RPMI7951 (cell line): ENCODE measurements around the gene B3GALT4. TPM values are rescaled to one million over a fixed set of nuclear protein-coding genes. Genes with fewer than 3 reads are reported as not detected.
"Not testable (repeated sequence)": the region's sequence is repeated elsewhere in the genome, so short reads cannot be mapped to it uniquely, and the experiment has no call there.

ENCODE experiments used
- DNase-seq: peaks from one replicate; pipeline ENCODE4 v3.0.0-alpha.2; 2012; ENCODE audit warnings: low read depth
- total RNA-seq: library from RNA; depleted of rRNA; stranded (reverse); fragments of >200 nt; shearing (Covaris generic); gene quantifications from 2 replicates; pipeline ENCODE4 v1.2.3, GENCODE V29; 2014; rRNA removed

Gene B3GALT4, protein sequence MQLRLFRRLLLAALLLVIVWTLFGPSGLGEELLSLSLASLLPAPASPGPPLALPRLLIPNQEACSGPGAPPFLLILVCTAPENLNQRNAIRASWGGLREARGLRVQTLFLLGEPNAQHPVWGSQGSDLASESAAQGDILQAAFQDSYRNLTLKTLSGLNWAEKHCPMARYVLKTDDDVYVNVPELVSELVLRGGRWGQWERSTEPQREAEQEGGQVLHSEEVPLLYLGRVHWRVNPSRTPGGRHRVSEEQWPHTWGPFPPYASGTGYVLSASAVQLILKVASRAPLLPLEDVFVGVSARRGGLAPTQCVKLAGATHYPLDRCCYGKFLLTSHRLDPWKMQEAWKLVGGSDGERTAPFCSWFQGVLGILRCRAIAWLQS
- 2.0 TPM in 2 replicates for total RNA-seq

DNA sequence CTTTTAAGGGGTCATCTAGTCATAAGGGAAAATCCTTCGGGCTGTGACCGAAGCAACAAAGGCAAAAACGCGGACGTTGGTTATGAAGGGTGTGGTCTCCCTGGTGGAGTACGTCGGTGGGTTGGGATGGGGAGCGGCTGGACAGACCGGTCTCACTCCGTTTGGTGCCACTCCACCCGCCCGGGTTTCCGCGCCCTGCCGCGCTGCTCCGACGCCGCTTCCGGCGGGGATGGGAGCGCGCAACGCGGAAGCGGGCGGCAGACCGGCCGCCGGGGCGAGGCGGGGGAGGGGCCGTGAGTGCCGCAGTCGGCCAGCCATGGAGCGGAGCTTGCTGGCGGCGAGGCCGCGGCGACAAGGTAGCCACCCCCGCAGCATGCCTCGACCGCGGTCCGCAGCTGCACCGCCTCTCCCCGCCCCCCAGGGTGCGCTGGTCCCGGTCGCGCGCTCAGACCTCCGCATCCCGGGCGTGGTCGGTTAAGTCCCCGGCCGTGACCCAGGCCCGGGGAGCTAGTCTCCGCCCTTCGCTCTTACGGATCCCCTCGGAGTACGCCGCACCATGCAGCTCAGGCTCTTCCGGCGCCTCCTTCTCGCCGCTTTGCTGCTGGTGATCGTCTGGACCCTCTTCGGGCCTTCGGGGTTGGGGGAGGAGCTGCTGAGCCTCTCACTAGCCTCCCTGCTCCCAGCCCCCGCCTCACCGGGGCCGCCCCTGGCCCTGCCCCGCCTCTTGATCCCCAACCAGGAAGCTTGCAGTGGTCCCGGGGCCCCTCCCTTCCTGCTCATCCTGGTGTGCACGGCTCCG lies at the start of gene B3GALT4:
Gene B3GALT4, plus strand, starts transcription at position 260 of the 799 bp plus-strand sequence. Its CDS starts 297 bp downstream, at position 557.
- peak; percentile 67 for DNase-seq

DNA sequence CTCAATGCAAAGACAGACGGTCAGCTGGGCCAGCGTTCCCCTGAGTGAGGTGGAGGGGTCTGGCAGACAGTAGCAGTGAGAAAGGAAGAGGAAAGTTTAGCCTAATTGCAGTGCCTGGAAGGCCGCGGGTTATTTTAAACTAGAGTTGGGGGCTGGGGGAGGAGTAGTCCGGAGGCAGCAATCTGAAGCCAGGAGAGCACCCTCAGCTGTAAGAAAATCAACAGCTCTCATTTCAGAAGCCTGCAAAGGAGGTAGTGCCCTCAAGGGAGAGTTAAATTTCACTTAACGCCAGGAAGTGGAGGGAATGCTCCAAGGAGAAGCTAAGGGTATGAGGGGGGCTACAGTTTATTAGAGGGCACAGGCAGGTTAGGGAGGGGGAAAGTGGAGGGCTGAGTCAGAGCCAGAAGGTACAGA lies 41.7 kb upstream of the B3GALT4 start:
- no peak for DNase-seq

DNA sequence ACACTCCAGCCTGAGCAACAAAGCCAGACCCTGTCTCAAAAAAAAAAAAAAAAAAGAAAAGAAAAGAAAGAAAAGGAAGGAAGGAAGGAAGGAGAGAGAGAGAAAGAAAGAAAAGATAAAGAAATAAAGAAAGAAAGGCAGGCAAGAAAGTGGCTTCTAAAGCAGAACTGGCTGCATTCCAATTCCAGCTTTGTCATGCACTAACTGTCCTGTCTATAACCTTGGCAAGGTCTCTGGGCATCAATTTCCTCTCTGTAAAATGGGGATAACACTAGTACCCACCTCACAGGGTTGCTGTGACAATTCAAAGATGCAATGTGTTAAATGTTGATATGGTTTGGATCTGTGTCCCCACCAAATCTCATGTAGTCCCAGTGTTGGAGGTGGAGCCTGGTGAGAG lies 40.6 kb upstream of the B3GALT4 start:
- no peak for DNase-seq

DNA sequence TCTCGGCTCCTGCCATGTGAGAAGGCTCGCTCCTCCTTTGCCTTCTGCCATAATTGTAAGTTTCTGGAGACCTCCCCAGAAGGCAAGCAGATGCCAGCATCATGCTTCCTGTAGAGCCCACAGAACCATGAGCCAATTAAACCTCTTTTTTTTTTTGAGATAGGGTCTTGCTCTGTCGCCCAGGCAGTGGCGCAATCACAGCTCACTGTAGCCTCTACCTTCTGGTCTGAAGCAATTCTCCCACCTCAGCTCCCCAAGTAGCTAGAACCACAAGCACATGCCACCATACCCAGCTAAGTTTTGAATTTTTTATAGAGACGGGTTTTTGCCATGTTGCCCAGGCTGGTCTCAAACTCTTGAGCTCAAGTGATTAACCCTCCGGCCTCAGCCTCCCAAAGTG lies 40.1 kb upstream of the B3GALT4 start:
- no peak for DNase-seq

DNA sequence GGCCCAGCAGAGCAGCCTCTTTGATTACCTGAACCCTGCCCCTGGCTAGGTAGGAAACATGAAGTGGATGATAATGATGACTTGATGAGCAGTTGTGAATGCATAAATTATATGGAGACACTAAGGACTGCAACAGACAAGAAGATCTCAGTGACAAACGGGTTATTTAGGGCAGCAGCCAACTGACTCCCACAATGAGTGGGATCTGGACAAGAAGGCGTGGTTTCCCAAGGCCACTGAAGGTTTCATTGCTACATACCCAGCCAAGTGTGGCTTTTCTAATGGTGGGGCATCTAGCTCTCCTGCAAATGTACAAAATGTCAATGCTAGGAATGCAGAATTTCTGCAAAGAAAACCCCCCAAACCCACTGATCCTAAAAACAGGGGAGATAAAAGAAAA lies 39.2 kb upstream of the B3GALT4 start:
- DNase-seq: no peak

DNA sequence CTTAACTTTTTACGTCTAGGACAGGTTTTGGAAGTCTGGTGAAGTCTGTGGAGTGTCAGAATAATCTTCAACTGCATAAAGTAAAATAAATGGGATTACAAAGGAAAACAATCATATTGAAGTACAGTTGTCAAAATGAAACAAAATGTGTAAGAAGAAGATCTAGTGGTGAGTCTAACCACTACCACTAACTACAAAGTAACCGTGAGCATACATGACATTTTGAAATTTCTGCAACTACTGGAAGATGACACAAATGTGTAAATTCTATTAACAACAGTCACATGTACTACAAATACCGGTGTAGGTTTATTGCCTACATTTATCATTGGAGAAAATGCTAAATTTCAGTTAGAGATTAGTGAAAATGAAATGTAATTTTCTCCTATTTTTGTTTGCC lies 35.0 kb upstream of the B3GALT4 start:
- DNase-seq: no peak

DNA sequence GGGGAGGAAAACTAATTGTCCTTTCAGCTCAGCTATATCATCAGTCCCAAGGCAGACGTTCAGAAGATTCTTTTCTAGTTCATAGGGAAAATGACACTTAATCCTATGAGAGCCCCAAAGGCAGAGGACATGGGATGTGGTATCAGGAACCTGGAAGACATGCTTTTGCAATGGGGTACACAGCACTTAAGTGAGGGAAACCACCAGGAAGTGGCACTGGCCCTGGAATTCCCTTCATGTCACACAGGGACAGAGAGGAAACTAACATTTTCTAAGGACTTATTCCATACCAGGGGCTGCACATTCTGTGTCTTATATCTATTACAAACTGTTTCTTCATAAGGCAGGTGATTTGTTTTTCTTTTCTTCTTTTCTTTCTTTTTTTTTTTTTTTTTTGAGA lies 33.4 kb upstream of the B3GALT4 start:
- DNase-seq: no peak

DNA sequence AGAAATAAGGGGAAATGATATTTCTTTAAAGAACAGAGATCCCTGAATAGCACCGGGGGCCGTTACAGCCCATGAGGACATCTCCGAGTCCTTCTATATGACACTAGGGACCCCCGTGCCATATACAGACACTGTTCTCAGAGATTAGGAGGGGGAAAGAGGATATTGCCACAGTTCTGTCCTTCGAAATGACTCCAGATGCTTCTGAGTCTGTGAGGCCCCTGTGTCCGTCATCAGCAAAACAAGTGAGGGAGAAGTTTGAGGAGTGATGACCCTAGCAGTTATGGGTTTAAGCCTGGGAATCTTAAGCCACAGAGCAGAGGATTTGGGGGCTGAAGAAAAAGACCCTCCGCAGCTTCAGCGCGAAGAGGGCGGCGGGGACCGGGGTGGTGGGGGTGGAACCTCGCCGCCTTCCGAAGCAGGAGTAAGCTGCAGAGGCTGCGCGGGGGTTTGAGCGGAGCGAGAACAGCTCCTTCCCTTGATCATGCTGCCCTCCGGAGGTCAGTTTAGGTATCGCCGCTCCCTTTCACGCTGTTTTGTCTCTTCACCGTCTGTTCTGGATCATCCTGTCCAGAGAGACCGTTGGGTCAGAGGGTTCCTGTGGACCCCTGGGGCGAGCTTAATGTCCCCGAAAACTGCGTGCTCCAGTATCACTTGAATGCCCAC lies 28.8 kb upstream of the B3GALT4 start:
- DNase-seq: peak; percentile 81

DNA sequence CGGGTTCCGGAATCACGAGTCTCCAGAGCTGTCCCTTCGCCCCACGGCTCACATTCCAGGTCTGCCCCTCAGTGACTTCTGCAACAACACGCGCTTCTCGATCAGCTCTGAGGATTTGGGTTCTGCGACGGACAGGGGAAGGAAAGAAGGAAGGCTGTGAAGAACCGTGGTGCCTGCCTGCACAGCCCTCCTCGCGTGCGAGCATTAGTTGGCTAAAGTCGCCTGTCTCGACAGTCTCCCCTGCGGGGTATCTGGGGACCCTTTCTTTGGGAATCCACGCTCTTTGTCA lies 28.3 kb upstream of the B3GALT4 start:
- peak; percentile 57 for DNase-seq

DNA sequence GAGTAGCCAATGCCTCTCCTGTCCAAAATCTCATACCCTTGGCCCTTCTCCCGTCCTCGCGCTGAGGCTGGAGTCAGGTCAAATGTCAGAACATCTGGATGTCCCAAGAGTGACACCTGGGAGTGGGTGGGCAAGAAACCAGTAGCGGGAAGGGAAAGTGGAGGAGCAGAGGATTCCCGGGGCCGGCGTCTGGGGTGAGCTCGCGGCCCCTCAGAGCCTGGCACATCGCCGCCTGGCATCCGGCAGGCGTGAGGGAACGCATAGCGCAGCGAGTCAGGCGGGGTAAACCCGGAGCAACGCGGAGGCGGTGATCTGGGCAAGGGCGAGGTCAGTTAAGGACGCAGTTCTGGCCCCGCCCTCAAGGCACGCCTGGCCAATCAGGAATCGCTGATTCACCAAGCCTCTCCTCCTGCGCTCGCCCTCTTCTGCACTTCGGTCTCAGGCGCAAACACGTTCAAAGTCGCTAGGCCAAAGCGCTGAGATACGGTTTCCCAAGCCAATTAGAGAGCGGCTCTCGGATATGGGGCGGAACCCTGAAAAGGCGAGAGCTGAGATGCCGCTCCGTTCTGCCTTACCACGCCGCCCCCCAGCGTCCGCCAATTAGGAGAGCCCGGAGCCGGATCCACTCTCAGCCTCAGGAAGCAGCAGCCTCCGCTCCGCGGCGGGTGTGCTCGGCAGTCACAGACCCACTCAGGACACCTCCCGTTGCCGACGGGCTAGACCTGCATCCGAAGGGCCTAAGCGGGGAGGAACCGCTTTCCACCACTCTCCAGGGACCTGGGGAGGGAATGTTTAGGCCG lies 27.8 kb upstream of the B3GALT4 start:
- DNase-seq: peak; percentile 100

DNA sequence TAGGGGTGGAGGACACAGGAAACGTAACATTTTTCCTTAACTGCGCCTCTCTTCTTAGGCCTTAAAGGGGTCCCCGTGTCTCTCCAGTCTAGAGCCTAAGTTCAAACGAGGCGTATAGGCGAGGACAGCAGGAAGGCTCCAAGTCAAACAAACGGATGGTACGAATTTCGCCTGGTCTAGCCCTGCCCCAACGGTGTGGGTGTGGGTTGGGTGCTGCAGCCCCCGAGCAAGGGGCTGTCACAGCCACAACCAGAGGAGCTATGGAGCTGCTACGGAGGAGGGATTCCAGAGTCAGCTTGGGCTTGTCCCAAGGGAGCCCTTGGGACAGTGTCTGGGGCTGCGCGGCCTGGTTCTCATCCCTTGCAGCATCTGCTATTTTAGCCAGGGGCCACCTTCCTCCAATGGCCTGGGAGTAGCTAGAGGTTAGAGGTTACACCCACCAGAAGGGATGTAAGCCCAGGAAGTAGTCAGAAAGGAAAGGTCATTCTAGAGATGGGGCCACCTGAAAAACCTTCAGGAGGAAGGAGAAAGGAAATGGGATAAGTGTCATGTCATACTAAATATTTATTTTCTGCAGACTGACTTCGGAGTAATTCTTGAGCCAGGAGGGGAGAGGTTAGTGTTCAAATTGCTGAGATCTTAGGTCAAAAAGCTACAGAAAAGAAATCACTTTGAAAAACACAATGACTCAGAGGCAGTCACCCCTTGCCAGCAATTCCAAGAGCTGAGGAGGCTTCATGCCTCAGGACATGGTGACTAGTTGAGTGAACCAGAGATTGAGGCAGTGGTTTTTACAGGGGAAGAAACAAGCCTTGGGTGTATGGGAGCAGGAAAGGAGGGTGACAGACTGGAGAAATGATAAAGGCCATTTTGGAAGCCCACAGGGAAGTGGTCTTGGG lies 26.9 kb upstream of the B3GALT4 start:
- peak; percentile 95 for DNase-seq

DNA sequence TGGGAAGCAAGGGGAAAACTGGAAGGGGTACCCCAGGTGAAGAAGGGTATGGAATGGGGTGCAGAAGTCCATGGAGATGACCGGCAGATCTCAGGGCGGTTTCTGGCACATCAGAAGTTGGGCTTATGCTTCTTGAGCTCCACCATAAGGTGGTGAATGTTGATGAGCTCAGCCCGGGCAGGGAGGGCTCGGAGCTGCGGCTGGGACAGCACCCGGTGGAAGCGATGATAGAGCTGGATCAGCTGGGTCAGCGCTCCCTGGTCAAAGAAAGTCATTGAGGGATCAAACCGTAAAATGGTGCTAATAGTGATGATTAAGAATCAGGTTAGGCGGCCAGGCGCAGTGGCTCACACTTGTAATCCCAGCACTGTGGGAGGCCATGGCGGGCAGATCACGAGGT lies 26.2 kb upstream of the B3GALT4 start:
- no peak for DNase-seq

DNA sequence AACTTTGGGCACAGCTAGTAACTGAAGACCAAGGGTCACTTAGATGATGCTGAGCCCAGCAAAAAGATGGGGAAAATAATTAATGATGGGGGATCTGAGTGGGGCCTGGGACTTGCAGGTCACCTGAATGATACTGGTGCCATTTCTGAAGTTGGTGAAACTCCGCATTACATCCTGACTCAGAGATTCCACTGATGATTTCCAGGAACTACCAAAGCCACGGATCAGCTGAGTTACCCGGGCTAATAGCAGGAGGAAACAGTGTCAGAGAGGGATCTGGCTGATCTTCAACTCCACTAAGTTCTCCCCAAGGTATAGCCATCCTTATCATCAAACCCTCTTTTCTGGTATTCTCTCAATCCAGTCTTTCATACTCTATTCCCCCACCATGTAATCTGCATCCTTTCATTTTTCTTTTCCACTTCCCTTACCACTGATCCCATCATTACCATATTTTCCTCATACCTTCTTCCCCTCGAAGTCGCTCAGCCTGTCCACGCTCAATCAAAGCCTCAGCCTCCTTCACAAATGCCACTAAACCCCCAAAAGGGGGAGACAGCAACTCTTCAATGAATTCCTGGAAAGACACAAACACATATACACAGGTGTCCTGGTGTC lies 25.4 kb upstream of the B3GALT4 start:
- DNase-seq: peak; percentile 18

DNA sequence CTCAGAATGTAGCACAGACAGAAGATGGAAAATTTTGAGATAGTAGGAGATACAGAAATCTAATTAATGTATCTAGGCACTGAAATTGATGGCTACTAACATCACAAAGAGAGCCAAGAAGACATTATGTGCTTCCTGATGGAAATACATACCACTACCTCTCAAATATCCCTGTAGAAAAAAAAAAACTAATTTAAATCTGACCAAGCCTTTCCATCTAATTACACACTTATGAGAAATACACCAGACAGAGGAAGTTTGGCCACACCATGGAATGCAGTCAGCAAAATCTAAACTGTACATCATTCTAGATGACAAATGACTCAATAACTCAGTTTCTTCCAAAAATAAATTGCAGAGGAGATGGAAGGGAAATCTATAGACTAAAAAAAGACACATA lies 24.2 kb upstream of the B3GALT4 start:
- DNase-seq: peak; percentile 30

DNA sequence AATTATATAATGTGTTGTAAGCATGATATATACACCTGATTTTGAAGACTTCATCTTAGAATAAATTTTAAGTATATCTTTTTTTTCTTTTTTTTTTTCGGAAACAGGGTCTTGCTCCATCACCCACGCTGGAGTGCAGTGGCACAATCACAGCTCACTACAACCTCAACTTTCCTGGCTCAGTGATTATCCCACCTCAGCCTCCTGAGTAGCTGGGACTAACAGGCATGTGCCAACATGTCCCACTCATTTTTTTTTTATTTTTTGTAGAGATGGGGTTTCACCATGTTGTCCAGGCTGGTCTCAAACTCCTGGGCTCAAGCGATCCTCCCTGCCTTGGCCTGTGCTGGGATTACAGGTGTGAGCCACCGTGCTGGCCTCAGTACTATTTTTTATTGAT lies 22.3 kb upstream of the B3GALT4 start:
- DNase-seq: no peak

DNA sequence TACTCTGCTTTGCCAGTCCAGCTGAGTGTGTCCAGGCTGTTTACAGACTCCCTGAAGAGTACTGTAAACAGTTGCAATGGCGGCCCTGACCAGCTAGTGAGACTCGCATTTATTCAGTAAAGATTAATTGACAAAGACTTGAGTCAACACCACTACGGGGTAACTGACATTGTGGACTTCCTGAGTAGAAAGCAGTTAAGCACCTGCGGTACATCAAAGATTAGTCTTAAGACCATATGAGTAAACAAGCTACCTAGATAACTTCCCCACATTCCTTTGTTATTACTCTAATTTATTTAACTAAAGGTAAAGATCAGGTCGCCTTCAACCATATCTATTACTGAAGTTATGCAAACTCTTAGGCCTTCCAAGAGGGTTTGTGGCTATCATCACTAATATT lies 17.9 kb upstream of the B3GALT4 start:
- no peak for DNase-seq

DNA sequence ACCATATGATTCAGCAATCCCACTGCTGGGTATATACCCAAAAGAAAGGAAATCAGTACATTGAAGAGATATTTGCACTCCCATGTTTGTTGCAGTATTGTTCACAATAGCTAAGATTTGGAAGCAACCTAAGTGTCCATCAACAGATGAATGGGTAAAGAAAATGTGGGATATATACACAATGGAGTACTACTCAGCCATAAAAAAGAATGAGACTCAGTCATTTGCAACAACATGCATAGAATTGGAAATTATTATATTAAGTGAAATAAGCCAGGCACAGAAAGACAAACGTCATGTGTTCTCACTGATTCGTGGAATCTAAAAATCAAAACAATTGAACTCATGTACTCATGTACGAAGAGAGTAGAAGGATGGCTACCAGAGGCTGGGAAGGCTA lies 14.4 kb upstream of the B3GALT4 start:
- DNase-seq: not testable (repeated sequence)

DNA sequence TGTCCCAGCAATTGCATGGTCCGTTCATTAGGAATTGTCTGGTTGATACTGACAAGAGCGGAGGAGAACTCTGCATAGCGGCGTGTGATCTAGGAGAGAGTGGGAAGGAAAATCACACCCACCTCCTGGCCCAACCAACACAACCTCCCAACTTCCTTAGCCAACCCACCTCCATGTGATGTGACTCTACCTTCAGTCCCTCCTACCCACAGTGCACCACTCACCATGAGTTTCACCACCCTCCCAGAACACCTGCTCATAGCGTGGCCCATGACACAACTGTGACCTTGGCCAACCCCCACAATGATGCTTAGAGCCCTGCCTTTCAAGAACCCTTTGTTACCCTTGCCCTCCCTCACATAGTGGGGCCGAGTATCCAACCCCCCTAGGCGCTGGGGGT lies 12.9 kb upstream of the B3GALT4 start:
- no peak for DNase-seq

DNA sequence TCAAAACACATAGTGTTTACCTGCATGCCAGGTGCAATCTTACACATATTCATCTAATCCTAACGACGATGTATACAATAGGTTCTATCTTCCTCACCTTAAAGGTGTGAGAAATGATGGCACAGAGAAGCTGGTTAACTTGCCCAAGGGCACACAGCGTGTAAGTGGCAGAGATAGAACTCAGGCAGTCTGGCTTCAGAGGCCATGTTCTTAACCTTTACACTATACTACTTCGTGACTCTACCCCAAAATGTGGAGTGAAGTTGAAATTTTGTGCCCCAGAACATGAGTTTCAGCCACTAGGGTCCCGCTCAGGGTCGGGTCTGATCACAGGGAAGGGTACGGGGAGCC lies 5.8 kb upstream of the B3GALT4 start:
- no peak for DNase-seq

DNA sequence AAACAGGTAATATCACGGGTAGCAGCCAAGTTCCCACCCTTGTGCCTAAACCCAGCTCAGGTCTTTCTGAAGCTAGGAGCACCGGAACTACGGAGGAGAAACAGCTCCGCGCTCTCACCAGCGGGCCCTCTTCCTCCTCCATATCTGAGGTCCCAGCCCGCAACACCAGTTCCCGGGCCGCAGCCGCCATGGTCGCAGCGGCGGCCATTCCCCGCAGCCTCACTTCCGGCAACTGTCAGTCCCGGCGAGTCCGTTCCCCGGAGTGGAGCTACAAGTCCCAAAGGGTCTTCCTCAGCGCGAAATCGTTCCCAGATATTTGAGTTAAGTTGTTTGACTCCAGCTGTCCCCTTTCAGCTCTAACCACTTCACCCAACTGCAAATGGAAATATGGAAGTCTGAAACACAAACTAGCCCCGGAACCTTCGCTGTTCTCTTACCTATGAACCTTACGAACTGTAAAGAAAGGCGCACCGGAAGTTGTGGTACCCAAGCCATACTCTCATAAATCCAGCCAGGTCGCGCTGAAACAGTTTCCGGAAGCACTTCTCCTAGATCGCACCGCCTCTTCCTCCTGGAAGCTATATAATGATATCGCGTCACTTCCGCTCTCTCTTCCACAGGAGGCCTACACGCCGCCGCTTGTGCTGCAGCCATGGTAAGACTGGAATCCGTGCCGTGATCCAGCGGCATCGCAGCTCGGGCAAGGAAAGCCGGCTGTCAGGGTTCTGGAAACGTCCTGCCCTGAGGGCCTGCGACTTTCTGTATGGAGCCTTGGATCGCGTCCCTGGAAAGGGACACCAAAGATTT lies 5.3 kb upstream of the B3GALT4 start, which contains the start of the genes RPS18 and VPS52:
Gene RPS18, plus strand, starts transcription at position 608 of the 807 bp plus-strand sequence. Its CDS starts 45 bp downstream, at position 653.
Gene VPS52, minus strand, starts transcription at position 409 of the 807 bp plus-strand sequence. Its CDS starts 201 bp downstream, at position 208.
- peak; percentile 99 for DNase-seq
